ENCODE measurements around the gene OR2F1. TPM values are rescaled to one million over a fixed set of nuclear protein-coding genes. Genes with fewer than 3 reads are reported as not detected.

OR2F1 gene, protein sequence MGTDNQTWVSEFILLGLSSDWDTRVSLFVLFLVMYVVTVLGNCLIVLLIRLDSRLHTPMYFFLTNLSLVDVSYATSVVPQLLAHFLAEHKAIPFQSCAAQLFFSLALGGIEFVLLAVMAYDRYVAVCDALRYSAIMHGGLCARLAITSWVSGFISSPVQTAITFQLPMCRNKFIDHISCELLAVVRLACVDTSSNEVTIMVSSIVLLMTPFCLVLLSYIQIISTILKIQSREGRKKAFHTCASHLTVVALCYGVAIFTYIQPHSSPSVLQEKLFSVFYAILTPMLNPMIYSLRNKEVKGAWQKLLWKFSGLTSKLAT
- total RNA-seq = not detected
- not detected for polyA plus RNA-seq
- long read RNA-seq, donor 1 = 0 reads
- long read RNA-seq, donor 2 = 0 reads

GRCh38 chr7:143954544-143954943, at the start of gene OR2F1:
OR2F1 (plus strand) TSS chr7:143954844; CDS start chr7:143959971, 5,127 bp downstream.
- 73 to 88% (median 77%) methylated on average over 3 of the region's 3 CpGs for WGBS, 5 donors
- intact Hi-C loops (cut with DNase I; ENCODE audit: low total_unique reads) = no loop called here
- Histone ChIP-seq H3K4me1 (no peaks in the 10 kb centered on the region), H3K27ac (no peak within 1 kb of the TSS), H3K27me3 (replicated peaks in 1 of 7) (peaks cover 0 to 8% (median 0%) of the 10 kb centered on the region in 7 donors), H3K36me3 (no peaks in the 10 kb centered on the region), H3K4me3 (no peak within 1 kb of the TSS), H3K9me3 (no peaks in the 10 kb centered on the region)
- TF ChIP-seq, protein P1, sequence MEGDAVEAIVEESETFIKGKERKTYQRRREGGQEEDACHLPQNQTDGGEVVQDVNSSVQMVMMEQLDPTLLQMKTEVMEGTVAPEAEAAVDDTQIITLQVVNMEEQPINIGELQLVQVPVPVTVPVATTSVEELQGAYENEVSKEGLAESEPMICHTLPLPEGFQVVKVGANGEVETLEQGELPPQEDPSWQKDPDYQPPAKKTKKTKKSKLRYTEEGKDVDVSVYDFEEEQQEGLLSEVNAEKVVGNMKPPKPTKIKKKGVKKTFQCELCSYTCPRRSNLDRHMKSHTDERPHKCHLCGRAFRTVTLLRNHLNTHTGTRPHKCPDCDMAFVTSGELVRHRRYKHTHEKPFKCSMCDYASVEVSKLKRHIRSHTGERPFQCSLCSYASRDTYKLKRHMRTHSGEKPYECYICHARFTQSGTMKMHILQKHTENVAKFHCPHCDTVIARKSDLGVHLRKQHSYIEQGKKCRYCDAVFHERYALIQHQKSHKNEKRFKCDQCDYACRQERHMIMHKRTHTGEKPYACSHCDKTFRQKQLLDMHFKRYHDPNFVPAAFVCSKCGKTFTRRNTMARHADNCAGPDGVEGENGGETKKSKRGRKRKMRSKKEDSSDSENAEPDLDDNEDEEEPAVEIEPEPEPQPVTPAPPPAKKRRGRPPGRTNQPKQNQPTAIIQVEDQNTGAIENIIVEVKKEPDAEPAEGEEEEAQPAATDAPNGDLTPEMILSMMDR (IDR thresholded peaks at IDR 0.05 in 8 of 11, conservative IDR thresholded peaks at IDR 0.05 in 3 of 11) = no peak
- TF ChIP-seq POLR2A (IDR thresholded peaks at IDR 0.05) (no peak), POLR2AphosphoS5 (IDR thresholded peaks at IDR 0.05) (no peak)
- DNase-seq = no peak

GRCh38 chr7:143905509-143905908, 49.1 kb upstream of the OR2F1 start:
- no peak for DNase-seq
- peaks cover 3 to 16% (median 11%) of the 10 kb centered on the region in 6 donors for H3K4me1 ChIP-seq
- no peaks in the 10 kb centered on the region for H3K36me3 ChIP-seq
- H3K9me3 ChIP-seq = no peaks in the 10 kb centered on the region
- TF ChIP-seq POLR2A (IDR thresholded peaks at IDR 0.05) (no peak), POLR2AphosphoS5 (IDR thresholded peaks at IDR 0.05) (no peak)
- TF ChIP-seq, protein P1 (IDR thresholded peaks at IDR 0.05 in 8 of 11, conservative IDR thresholded peaks at IDR 0.05 in 3 of 11) = no peak
- intact Hi-C loops (cut with DNase I; ENCODE audit: low total_unique reads) = no loop called here
- H3K4me3 ChIP-seq = no peak overlapping the region
- H3K27ac ChIP-seq = no peak overlapping the region
- no peaks in the 10 kb centered on the region for H3K27me3 ChIP-seq (replicated peaks in 1 of 7)
- WGBS, 5 donors = 65 to 94% (median 88%) methylated on average over 1 of the region's 1 CpG

GRCh38 chr7:143906151-143906550, 48.5 kb upstream of the OR2F1 start:
- 85 to 95% (median 92%) methylated on average over 9 of the region's 9 CpGs for WGBS, 5 donors
- intact Hi-C loops (cut with DNase I; ENCODE audit: low total_unique reads) = no loop called here
- no peak overlapping the region for H3K27ac ChIP-seq
- no peak overlapping the region for H3K4me3 ChIP-seq
- no peak for TF ChIP-seq POLR2A (IDR thresholded peaks at IDR 0.05)
- TF ChIP-seq, protein P1 (IDR thresholded peaks at IDR 0.05 in 8 of 11, conservative IDR thresholded peaks at IDR 0.05 in 3 of 11) = no peak
- no peaks in the 10 kb centered on the region for H3K9me3 ChIP-seq
- no peaks in the 10 kb centered on the region for H3K27me3 ChIP-seq (replicated peaks in 1 of 7)
- DNase-seq = no peak
- peaks cover 0 to 10% (median 4%) of the 10 kb centered on the region in 6 donors for H3K4me1 ChIP-seq
- H3K36me3 ChIP-seq = no peaks in the 10 kb centered on the region

- intact Hi-C loops (cut with DNase I; ENCODE audit: low total_unique reads) = no loop called here
- WGBS, 5 donors = 94 to 99% (median 96%) methylated on average over 5 of the region's 5 CpGs
- no peak overlapping the region for H3K27ac ChIP-seq
- TF ChIP-seq, protein P1 (IDR thresholded peaks at IDR 0.05 in 8 of 11, conservative IDR thresholded peaks at IDR 0.05 in 3 of 11) = no peak
- no peak for TF ChIP-seq POLR2A (IDR thresholded peaks at IDR 0.05)
- TF ChIP-seq POLR2AphosphoS5 (IDR thresholded peaks at IDR 0.05) = no peak
- no peaks in the 10 kb centered on the region for H3K9me3 ChIP-seq
- no peaks in the 10 kb centered on the region for H3K27me3 ChIP-seq (replicated peaks in 1 of 7)
- no peak for DNase-seq
- H3K36me3 ChIP-seq = no peaks in the 10 kb centered on the region
- peaks cover 0 to 7% (median 1%) of the 10 kb centered on the region in 6 donors for H3K4me1 ChIP-seq
- no peak overlapping the region for H3K4me3 ChIP-seq
Measured at GRCh38 chr7:143906895-143907294, 47.7 kb upstream of the OR2F1 start.
